ENCODE measurements around the gene TVP23B. TPM values are rescaled to one million over a fixed set of nuclear protein-coding genes. Genes with fewer than 3 reads are reported as not detected.
"Not testable (repeated sequence)": the region's sequence is repeated elsewhere in the genome, so short reads cannot be mapped to it uniquely, and the experiment has no call there.

The TVP23B gene
- total RNA-seq, 3 donors from 2014 or later (not counting 1 experiment from before 2014, with no cell fraction given): 19.0 to 32.6 (median 22.7) TPM

DNA sequence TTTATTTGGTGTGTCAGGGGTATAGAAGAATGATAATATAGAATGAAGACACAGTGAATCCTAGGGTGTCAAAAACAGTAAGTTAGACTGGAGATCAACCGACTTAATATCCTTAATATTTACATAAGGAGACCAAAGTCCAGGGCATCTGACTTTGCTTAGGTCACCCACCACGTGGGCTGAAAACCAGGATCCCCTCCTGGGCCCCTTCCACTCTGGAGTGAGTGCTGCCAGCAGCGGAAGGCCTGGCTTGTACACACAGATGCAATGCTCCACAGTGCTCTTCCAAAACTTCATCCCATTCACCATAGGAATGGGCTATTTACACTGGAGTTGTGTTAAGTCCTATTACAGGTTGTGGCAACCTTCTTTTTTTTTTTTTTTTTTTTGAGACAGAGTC lies 34.4 kb upstream of the TVP23B start:
- H3K36me3 ChIP-seq (ENCODE audit: control insufficient read depth, insufficient read depth, low read length); ATAC-seq; intact Hi-C loops (cut with micrococcal nuclease): not testable (repeated sequence)

DNA sequence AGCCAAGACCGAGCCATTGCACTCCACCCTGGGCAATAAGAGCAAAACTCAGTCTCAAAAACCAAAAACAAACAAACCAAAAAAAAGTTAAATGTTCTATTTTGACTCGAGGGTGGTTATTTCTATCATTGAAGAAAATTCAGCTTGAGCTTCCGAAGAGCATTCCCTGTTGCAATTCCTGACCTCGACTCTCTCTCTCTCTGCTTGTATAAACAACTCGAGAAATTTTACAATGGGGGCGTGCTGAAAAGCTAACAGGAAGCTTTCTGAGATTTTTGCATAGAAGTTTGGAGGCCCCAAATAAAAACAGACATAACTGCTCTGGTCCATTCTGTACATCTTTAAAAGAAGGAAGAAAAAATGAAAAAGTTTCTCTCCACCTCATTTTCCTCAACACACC lies 33.5 kb upstream of the TVP23B start:
- H3K36me3 Mint-ChIP-seq; H3K9me3 Mint-ChIP-seq; H3K27me3 Mint-ChIP-seq (ENCODE audit: low read depth in 2 of 2): not testable (repeated sequence)

More for the DNA sequence above, 34.4 kb upstream of the TVP23B start:
- not testable (repeated sequence) for H3K27me3 ChIP-seq (ENCODE audit: control insufficient read depth, insufficient read depth, low read length); H3K4me1 Mint-ChIP-seq; H3K4me3 ChIP-seq (ENCODE audit: low read length); H3K27ac ChIP-seq (ENCODE audit: low read length); H3K4me3 Mint-ChIP-seq; H3K4me1 ChIP-seq (ENCODE audit: control insufficient read depth, insufficient read depth, low read length); H3K9me3 ChIP-seq (ENCODE audit: control insufficient read depth, insufficient read depth, low read length); DNase-seq; H3K9me3 Mint-ChIP-seq; H3K27ac Mint-ChIP-seq; H3K27me3 Mint-ChIP-seq (ENCODE audit: low read depth in 2 of 2); H3K36me3 Mint-ChIP-seq
- WGBS (ENCODE audit: insufficient coverage): 79% methylated on average over 2 of the region's 3 CpGs

DNA sequence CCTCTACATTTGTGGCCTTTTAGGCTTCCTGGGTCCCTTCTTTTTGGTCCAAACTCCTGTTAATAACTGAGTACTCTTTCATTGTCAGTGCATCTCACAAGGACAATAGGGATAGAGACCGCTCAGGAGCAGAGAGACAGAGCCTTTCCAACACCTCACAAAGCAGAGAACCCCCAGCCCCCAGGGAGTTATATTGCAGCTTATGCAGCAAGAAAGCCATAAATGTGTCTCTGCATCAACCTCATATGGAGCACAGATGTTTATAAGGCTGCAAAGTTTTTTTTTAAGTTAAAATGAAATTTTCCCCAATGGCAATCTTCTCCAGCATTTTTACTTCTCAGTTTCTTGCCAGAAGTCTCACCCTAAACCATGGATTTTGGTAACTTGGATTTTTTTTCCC lies 30.7 kb upstream of the TVP23B start:
- H3K27ac Mint-ChIP-seq; H3K4me3 ChIP-seq (ENCODE audit: low read length); intact Hi-C loops (cut with micrococcal nuclease); ATAC-seq; H3K27me3 Mint-ChIP-seq (ENCODE audit: low read depth in 2 of 2); H3K36me3 ChIP-seq (ENCODE audit: control insufficient read depth, insufficient read depth, low read length); H3K4me3 Mint-ChIP-seq; H3K9me3 Mint-ChIP-seq; H3K36me3 Mint-ChIP-seq; H3K27ac ChIP-seq (ENCODE audit: low read length); H3K4me1 Mint-ChIP-seq; H3K27me3 ChIP-seq (ENCODE audit: control insufficient read depth, insufficient read depth, low read length); DNase-seq; H3K9me3 ChIP-seq (ENCODE audit: control insufficient read depth, insufficient read depth, low read length); H3K4me1 ChIP-seq (ENCODE audit: control insufficient read depth, insufficient read depth, low read length): not testable (repeated sequence)
- WGBS (ENCODE audit: insufficient coverage): no CpG with 5 or more reads among the region's 1 CpG

More for the DNA sequence above, 33.5 kb upstream of the TVP23B start:
- 94% methylated on average over 3 of the region's 6 CpGs for WGBS (ENCODE audit: insufficient coverage)
- H3K27ac Mint-ChIP-seq; H3K4me3 Mint-ChIP-seq; H3K9me3 ChIP-seq (ENCODE audit: control insufficient read depth, insufficient read depth, low read length); intact Hi-C loops (cut with micrococcal nuclease); H3K27ac ChIP-seq (ENCODE audit: low read length); DNase-seq; H3K36me3 ChIP-seq (ENCODE audit: control insufficient read depth, insufficient read depth, low read length); H3K27me3 ChIP-seq (ENCODE audit: control insufficient read depth, insufficient read depth, low read length); ATAC-seq; H3K4me1 ChIP-seq (ENCODE audit: control insufficient read depth, insufficient read depth, low read length); H3K4me3 ChIP-seq (ENCODE audit: low read length); H3K4me1 Mint-ChIP-seq: not testable (repeated sequence)

DNA sequence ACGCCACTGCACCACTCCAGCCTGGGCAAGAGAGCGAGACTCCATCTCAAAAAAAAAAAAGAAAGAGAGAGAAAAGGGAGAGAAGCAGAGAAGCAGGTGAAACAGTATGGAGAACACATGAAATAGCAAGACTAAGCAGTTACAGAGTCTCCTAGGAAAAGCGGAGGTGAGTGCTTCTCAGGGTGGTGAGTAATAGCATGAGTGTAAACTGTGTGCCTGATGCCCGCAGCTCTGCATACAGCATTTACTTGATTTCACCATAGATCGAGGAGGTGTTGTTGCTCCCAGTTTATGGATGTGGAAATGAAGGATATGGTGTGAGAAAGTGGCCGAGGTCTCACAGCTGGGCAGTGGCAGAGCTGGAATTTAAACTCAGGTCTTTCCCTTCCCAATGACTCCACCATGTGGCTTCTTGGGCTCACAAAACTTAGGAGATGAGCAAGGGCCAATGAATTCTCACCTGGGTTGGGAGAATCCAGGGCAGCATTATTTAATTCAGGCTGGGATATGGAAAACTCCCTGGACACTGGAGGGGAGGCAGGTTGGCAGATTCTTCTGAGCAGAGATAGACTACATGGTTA lies 27.1 kb upstream of the TVP23B start:
- H3K9me3 Mint-ChIP-seq; intact Hi-C loops (cut with micrococcal nuclease); H3K4me1 ChIP-seq (ENCODE audit: control insufficient read depth, insufficient read depth, low read length); H3K4me3 Mint-ChIP-seq; H3K27me3 ChIP-seq (ENCODE audit: control insufficient read depth, insufficient read depth, low read length); DNase-seq; H3K36me3 ChIP-seq (ENCODE audit: control insufficient read depth, insufficient read depth, low read length); H3K9me3 ChIP-seq (ENCODE audit: control insufficient read depth, insufficient read depth, low read length); H3K4me3 ChIP-seq (ENCODE audit: low read length); ATAC-seq; H3K27ac ChIP-seq (ENCODE audit: low read length); H3K27ac Mint-ChIP-seq; H3K27me3 Mint-ChIP-seq (ENCODE audit: low read depth in 2 of 2); H3K36me3 Mint-ChIP-seq; H3K4me1 Mint-ChIP-seq: not testable (repeated sequence)
- 94% methylated on average over 3 of the region's 6 CpGs for WGBS (ENCODE audit: insufficient coverage)

DNA sequence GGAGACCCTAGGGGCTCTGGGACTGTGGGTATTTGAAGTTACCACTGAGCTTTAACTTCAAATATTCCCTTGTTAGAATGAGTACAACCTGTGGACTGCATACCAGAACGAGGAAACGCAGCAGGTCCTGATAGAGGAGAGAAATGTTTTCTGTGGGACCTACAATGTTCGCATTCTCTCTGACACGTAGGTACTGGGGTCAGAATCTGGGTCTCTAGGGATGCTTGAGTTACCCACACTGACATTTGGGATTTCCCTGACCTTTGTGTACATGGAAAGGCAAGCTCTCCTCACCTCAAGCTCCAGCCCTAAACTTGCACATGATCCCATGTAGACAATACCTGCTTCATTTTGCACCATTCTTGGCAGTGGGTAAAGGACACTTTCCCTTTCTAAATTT lies 25.0 kb upstream of the TVP23B start:
- not testable (repeated sequence) for H3K4me3 ChIP-seq (ENCODE audit: low read length); ATAC-seq; H3K4me1 Mint-ChIP-seq

DNA sequence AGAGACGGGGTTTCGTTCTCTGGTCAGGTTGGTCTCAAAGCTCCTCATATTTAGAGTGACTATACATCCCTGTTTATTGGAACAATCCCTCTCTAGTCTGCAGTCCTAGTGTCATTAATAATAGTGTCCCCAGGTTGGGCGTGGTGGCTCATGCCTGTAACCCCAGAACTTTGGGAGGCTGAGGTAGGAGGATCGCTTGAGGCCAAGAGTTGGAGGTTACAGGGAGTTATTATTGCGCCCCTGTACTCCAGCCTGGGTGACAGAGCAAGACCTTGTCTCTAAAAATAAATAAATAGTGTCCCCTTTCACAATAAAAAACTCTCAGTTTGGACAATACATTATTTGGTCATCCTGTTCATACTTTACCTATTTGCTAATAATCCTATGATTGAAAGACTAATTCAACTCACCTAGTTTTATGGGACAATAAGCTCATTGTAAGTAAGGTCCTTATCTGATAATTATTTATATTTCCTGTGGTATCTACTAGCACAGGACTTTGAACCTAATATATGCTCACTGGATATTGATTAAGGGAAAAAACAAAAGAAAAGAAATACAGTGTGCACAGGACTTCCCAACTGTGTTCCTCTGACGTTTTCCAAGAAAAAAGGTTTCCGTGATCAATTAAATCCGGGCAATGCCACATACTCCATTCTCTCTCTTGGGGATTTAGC lies 23.5 kb upstream of the TVP23B start:
- H3K27ac Mint-ChIP-seq; H3K36me3 ChIP-seq (ENCODE audit: control insufficient read depth, insufficient read depth, low read length); H3K36me3 Mint-ChIP-seq; H3K9me3 ChIP-seq (ENCODE audit: control insufficient read depth, insufficient read depth, low read length); H3K4me1 Mint-ChIP-seq; H3K27me3 Mint-ChIP-seq (ENCODE audit: low read depth in 2 of 2); DNase-seq; H3K4me3 Mint-ChIP-seq; H3K27me3 ChIP-seq (ENCODE audit: control insufficient read depth, insufficient read depth, low read length); H3K27ac ChIP-seq (ENCODE audit: low read length); H3K4me1 ChIP-seq (ENCODE audit: control insufficient read depth, insufficient read depth, low read length); H3K4me3 ChIP-seq (ENCODE audit: low read length); H3K9me3 Mint-ChIP-seq; ATAC-seq; intact Hi-C loops (cut with micrococcal nuclease): not testable (repeated sequence)
- WGBS (ENCODE audit: insufficient coverage): 92% methylated on average over 7 of the region's 8 CpGs

More for the DNA sequence above, 25.0 kb upstream of the TVP23B start:
- H3K4me1 ChIP-seq (ENCODE audit: control insufficient read depth, insufficient read depth, low read length); DNase-seq; H3K9me3 ChIP-seq (ENCODE audit: control insufficient read depth, insufficient read depth, low read length); H3K27me3 Mint-ChIP-seq (ENCODE audit: low read depth in 2 of 2); H3K27ac ChIP-seq (ENCODE audit: low read length); H3K4me3 Mint-ChIP-seq; H3K36me3 Mint-ChIP-seq; intact Hi-C loops (cut with micrococcal nuclease); H3K27me3 ChIP-seq (ENCODE audit: control insufficient read depth, insufficient read depth, low read length); H3K36me3 ChIP-seq (ENCODE audit: control insufficient read depth, insufficient read depth, low read length); H3K27ac Mint-ChIP-seq; H3K9me3 Mint-ChIP-seq: not testable (repeated sequence)
- WGBS (ENCODE audit: insufficient coverage): 90% methylated on average over 2 of the region's 4 CpGs

DNA sequence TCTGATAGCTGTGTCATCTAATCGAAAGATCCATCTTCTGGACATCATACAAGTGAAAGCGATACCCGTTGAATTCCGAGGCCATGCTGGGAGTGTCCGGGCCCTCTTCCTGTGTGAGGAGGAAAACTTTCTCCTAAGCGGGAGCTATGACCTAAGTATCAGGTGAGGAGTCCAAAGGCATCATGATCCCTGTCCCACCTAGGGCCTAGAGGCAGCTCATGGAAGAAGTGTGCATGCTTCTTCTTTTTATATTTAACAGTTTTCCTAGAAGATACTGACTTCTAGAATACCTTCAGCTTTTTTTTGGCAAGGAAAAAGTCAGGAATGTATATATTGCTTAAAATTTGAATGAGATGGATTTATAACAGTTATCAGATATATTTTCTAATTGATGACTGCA lies 22.6 kb upstream of the TVP23B start:
- H3K36me3 Mint-ChIP-seq; H3K27me3 ChIP-seq (ENCODE audit: control insufficient read depth, insufficient read depth, low read length); H3K4me1 ChIP-seq (ENCODE audit: control insufficient read depth, insufficient read depth, low read length); H3K27ac ChIP-seq (ENCODE audit: low read length); H3K4me3 ChIP-seq (ENCODE audit: low read length); H3K27ac Mint-ChIP-seq; intact Hi-C loops (cut with micrococcal nuclease); ATAC-seq; H3K36me3 ChIP-seq (ENCODE audit: control insufficient read depth, insufficient read depth, low read length); DNase-seq; H3K9me3 Mint-ChIP-seq; H3K27me3 Mint-ChIP-seq (ENCODE audit: low read depth in 2 of 2); H3K4me1 Mint-ChIP-seq; H3K4me3 Mint-ChIP-seq; H3K9me3 ChIP-seq (ENCODE audit: control insufficient read depth, insufficient read depth, low read length): not testable (repeated sequence)
- no CpG with 5 or more reads among the region's 6 CpGs for WGBS (ENCODE audit: insufficient coverage)

DNA sequence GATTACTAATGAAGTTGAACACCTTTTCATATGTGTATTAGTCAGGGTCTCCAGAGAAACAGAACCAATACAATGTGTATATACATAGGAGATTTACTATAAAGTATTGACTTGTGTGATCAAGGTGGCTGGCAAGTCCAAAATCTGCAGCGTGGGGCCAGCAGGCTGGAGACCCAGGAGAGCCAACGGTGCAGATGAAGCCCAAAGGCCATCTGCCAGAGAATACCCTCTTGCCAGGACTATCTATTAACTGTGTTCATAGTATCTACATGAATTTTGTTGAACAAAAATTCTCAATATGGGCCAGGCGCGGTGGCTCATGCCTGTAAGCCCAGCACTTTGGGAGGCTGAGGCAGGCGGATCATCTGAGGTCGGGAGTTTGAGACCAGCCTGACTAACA lies 20.8 kb upstream of the TVP23B start:
- H3K27ac Mint-ChIP-seq; H3K27ac ChIP-seq (ENCODE audit: low read length); H3K4me3 ChIP-seq (ENCODE audit: low read length); H3K4me1 Mint-ChIP-seq; intact Hi-C loops (cut with micrococcal nuclease); H3K9me3 ChIP-seq (ENCODE audit: control insufficient read depth, insufficient read depth, low read length); H3K36me3 Mint-ChIP-seq; H3K4me3 Mint-ChIP-seq; DNase-seq; H3K4me1 ChIP-seq (ENCODE audit: control insufficient read depth, insufficient read depth, low read length); H3K36me3 ChIP-seq (ENCODE audit: control insufficient read depth, insufficient read depth, low read length); H3K9me3 Mint-ChIP-seq; H3K27me3 Mint-ChIP-seq (ENCODE audit: low read depth in 2 of 2); ATAC-seq; H3K27me3 ChIP-seq (ENCODE audit: control insufficient read depth, insufficient read depth, low read length): not testable (repeated sequence)
- WGBS (ENCODE audit: insufficient coverage): 100% methylated on average over 4 of the region's 6 CpGs
